ENCODE results near the gene TOR4A.

The TOR4A gene

GRCh38 chr9:137271696-137272076 lies 5.8 kb upstream of the TOR4A start:
- Histone ChIP-seq H4K20me1 (peaks cover 11 to 68% (median 40%) of the 10 kb centered on the region in 11 experiments; a peak in 20 of 22 replicates), H3K27ac (peak overlapping the region in 8 of 11 experiments; percentile 32 to 75 (median 67); a peak in 14 of 22 replicates), H3K27me3 (no peaks in the 10 kb centered on the region), H3K4me3 (no peak overlapping the region; a peak in 1 of 20 replicates), H3K9ac (peak overlapping the region in 9 of 11 experiments; percentile 7 to 68 (median 62); a peak in 17 of 22 replicates), H3K4me1 (peaks cover 86 to 100% (median 97%) of the 10 kb centered on the region in 10 experiments), H3K36me3 (peaks cover 34 to 68% (median 53%) of the 10 kb centered on the region in 11 experiments), H3K4me2 (peak overlapping the region; percentile 67 to 98 (median 87)), H3K9me3 (replicated peaks in 1 of 11) (no peaks in the 10 kb centered on the region)
- no peak for TF ChIP-seq Cebpa-rat (IDR thresholded peaks at IDR 0.05)

- peak overlapping the region in 8 of 11 experiments; percentile 35 to 68 (median 62); a peak in 16 of 22 replicates for H3K9ac ChIP-seq
- no peaks in the 10 kb centered on the region for H3K27me3 ChIP-seq
- peaks cover 26 to 60% (median 45%) of the 10 kb centered on the region in 11 experiments for H3K36me3 ChIP-seq
- H3K4me1 ChIP-seq = peaks cover 85 to 100% (median 99%) of the 10 kb centered on the region in 10 experiments
- no peaks in the 10 kb centered on the region for H3K9me3 ChIP-seq (replicated peaks in 1 of 11)
- peak overlapping the region in 2 of 10 experiments; percentile 19 to 25; a peak in 4 of 20 replicates for H3K4me3 ChIP-seq
- peaks cover 11 to 68% (median 40%) of the 10 kb centered on the region in 11 experiments; a peak in 20 of 22 replicates for H4K20me1 ChIP-seq
- H3K4me2 ChIP-seq = peak overlapping the region; percentile 67 to 98 (median 87)
- peak overlapping the region in 8 of 11 experiments; percentile 23 to 75 (median 67); a peak in 15 of 22 replicates for H3K27ac ChIP-seq
- no peak for TF ChIP-seq Cebpa-rat (IDR thresholded peaks at IDR 0.05)
Observed at GRCh38 chr9:137272241-137273094, 5.1 kb upstream of the TOR4A start.

- Histone ChIP-seq H3K36me3 (peaks cover 23 to 54% (median 41%) of the 10 kb centered on the region in 11 experiments), H3K4me1 (peaks cover 79 to 100% (median 99%) of the 10 kb centered on the region in 10 experiments), H3K9ac (peak overlapping the region in 3 of 11 experiments; percentile 1 to 68 (median 65); a peak in 1 of 22 replicates)
Observed at GRCh38 chr9:137273095-137273490, 4.4 kb upstream of the TOR4A start.

GRCh38 chr9:137273611-137274320 lies 3.8 kb upstream of the TOR4A start:
- H3K4me1 ChIP-seq = peaks cover 77 to 100% (median 99%) of the 10 kb centered on the region in 10 experiments
- H3K36me3 ChIP-seq = peaks cover 20 to 51% (median 40%) of the 10 kb centered on the region in 11 experiments
- H3K9ac ChIP-seq = peak overlapping the region in 10 of 11 experiments; percentile 19 to 80 (median 58); a peak in 16 of 22 replicates
- no peaks in the 10 kb centered on the region for H3K9me3 ChIP-seq (replicated peaks in 1 of 11)
- H3K4me3 ChIP-seq = peak overlapping the region in 2 of 10 experiments; percentile 19 to 47; a peak in 2 of 20 replicates
- no peaks in the 10 kb centered on the region for H3K27me3 ChIP-seq
- H3K27ac ChIP-seq = peak overlapping the region in 9 of 11 experiments; percentile 49 to 95 (median 90); a peak in 18 of 22 replicates
- H3K4me2 ChIP-seq = peak overlapping the region; percentile 84 to 100 (median 98)
- TF ChIP-seq Cebpa-rat (IDR thresholded peaks at IDR 0.05) = no peak
- peaks cover 11 to 60% (median 37%) of the 10 kb centered on the region in 11 experiments; a peak in 21 of 22 replicates for H4K20me1 ChIP-seq

More at GRCh38 chr9:137273095-137273490, 4.4 kb upstream of the TOR4A start:
- peak overlapping the region in 8 of 11 experiments; percentile 82 to 98 (median 93); a peak in 13 of 22 replicates for H3K4me2 ChIP-seq
- no peak overlapping the region for H3K4me3 ChIP-seq
- H3K9me3 ChIP-seq (replicated peaks in 1 of 11) = no peaks in the 10 kb centered on the region
- peaks cover 11 to 61% (median 40%) of the 10 kb centered on the region in 11 experiments; a peak in 20 of 22 replicates for H4K20me1 ChIP-seq
- no peak for TF ChIP-seq Cebpa-rat (IDR thresholded peaks at IDR 0.05)
- H3K27me3 ChIP-seq = no peaks in the 10 kb centered on the region
- H3K27ac ChIP-seq = peak overlapping the region in 1 of 11 experiments; percentile 69; a peak in 1 of 22 replicates

- Histone ChIP-seq H3K9me3 (replicated peaks in 1 of 11) (no peaks in the 10 kb centered on the region), H4K20me1 (peaks cover 9 to 61% (median 31%) of the 10 kb centered on the region in 11 experiments; a peak in 21 of 22 replicates), H3K4me2 (peak overlapping the region; percentile 84 to 100 (median 98)), H3K27ac (peak overlapping the region in 10 of 11 experiments; percentile 84 to 95 (median 89); a peak in 18 of 22 replicates), H3K27me3 (no peaks in the 10 kb centered on the region), H3K9ac (peak overlapping the region; percentile 74 to 93 (median 82); a peak in 19 of 22 replicates), H3K36me3 (peaks cover 15 to 49% (median 34%) of the 10 kb centered on the region in 11 experiments), H3K4me3 (peak overlapping the region in 4 of 10 experiments; percentile 31 to 81 (median 46); a peak in 4 of 20 replicates), H3K4me1 (peaks cover 78 to 100% (median 99%) of the 10 kb centered on the region in 10 experiments)
- no peak; a peak in 2 of 22 replicates for TF ChIP-seq Cebpa-rat (IDR thresholded peaks at IDR 0.05)
Observed at GRCh38 chr9:137275203-137275587, 2.3 kb upstream of the TOR4A start.

- H3K27me3 ChIP-seq = no peaks in the 10 kb centered on the region
- TF ChIP-seq Cebpa-rat (IDR thresholded peaks at IDR 0.05) = no peak
- H3K4me2 ChIP-seq = peak overlapping the region; percentile 84 to 100 (median 98)
- H3K36me3 ChIP-seq = peaks cover 15 to 45% (median 36%) of the 10 kb centered on the region in 11 experiments
- peak overlapping the region in 9 of 10 experiments; percentile 41 to 92 (median 60); a peak in 15 of 20 replicates for H3K4me3 ChIP-seq
- H3K9ac ChIP-seq = peak overlapping the region; percentile 74 to 93 (median 82); a peak in 21 of 22 replicates
- no peaks in the 10 kb centered on the region for H3K9me3 ChIP-seq (replicated peaks in 1 of 11)
- H3K4me1 ChIP-seq = peaks cover 79 to 100% (median 99%) of the 10 kb centered on the region in 10 experiments
- H4K20me1 ChIP-seq = peaks cover 9 to 62% (median 27%) of the 10 kb centered on the region in 11 experiments; a peak in 21 of 22 replicates
- H3K27ac ChIP-seq = peak overlapping the region; percentile 76 to 95 (median 88); a peak in 21 of 22 replicates
Observed at GRCh38 chr9:137275588-137276472, 1.7 kb upstream of the TOR4A start.

GRCh38 chr9:137276473-137277328 lies 825 bp upstream of the TOR4A start:
- Histone ChIP-seq H3K4me1 (peaks cover 79 to 100% (median 98%) of the 10 kb centered on the region in 10 experiments), H3K9me3 (replicated peaks in 1 of 11) (no peaks in the 10 kb centered on the region), H3K36me3 (peaks cover 15 to 53% (median 32%) of the 10 kb centered on the region in 11 experiments)

More at GRCh38 chr9:137276473-137277328, 825 bp upstream of the TOR4A start:
- Histone ChIP-seq H3K4me2 (peak overlapping the region; percentile 84 to 100 (median 98)), H3K9ac (peak overlapping the region; percentile 74 to 93 (median 82)), H3K27ac (peak overlapping the region; percentile 76 to 95 (median 88)), H3K4me3 (peak overlapping the region; percentile 41 to 92 (median 64)), H3K27me3 (no peaks in the 10 kb centered on the region), H4K20me1 (peaks cover 7 to 63% (median 26%) of the 10 kb centered on the region in 11 experiments; a peak in 20 of 22 replicates)
- TF ChIP-seq Cebpa-rat (IDR thresholded peaks at IDR 0.05) = no peak
